Endothelial cell of umbilical vein (primary cell): ENCODE results near the gene TBATA. TPM values are rescaled to one million over a fixed set of nuclear protein-coding genes. Genes with fewer than 3 reads are reported as not detected.

Experiments
- BruUV-seq: library from RNA; stranded (reverse); fragments of 400-500 nt; replicated peaks from 2 replicates; lab custom pipeline; 2021; lab: Mats Ljungman, UMichigan
- CTCF ChIA-PET: fragments of 300-600, 350-600 bp; sonication (Branson Sonifier 250); formaldehyde crosslinking; loops from one replicate; lab custom pipeline; 2021; ENCODE audit warnings: antibody characterized with exemption, inconsistent platforms; lab: Charles Lee
- POLR2A ChIA-PET: fragments of 300-600, 350-600 bp; sonication (Branson Sonifier 250); formaldehyde crosslinking; loops from one replicate; lab custom pipeline; 2021; ENCODE audit warnings: antibody characterized with exemption, inconsistent platforms; lab: Charles Lee
- DNase-seq: peaks from one replicate; pipeline ENCODE4 v3.0.0-alpha.2; 2011; ENCODE audit warnings: low read depth, low spot score
- FAIRE-seq: peaks from 2 replicates; lab custom pipeline; 2011; peaks lifted over from hg19 to GRCh38; lab: Jason Lieb, UNC
- H2AFZ ChIP-seq: 2 replicates; pipeline ENCODE4 v1.6.0; 2012; ENCODE audit warnings: low read depth, low read length, control low read depth, inconsistent platforms
- H3K27ac ChIP-seq: 2 replicates; pipeline ENCODE4 v1.5.1; 2011; ENCODE audit warnings: low read depth, mild to moderate bottlenecking, control low read depth, low read length, moderate library complexity; ENCODE audit not compliant: insufficient read depth
- H3K27me3 ChIP-seq, 2 experiments: 2 replicates each; pipeline versions ENCODE4 v1.6.0 to v1.6.1; 2011; ENCODE audit warnings: low read length in 2 of 2, mixed read lengths in 1 of 2; ENCODE audit not compliant: control insufficient read depth in 2 of 2, insufficient read depth in 2 of 2
- H3K36me3 ChIP-seq, 2 experiments: 2 replicates in 1 of 2; 3 replicates in 1 of 2; pipeline ENCODE4 v1.5.1; 2011; ENCODE audit warnings: low read length in 2 of 2, mild to moderate bottlenecking in 1 of 2, moderate library complexity in 1 of 2; ENCODE audit not compliant: control insufficient read depth in 2 of 2, insufficient read depth in 2 of 2; ENCODE audit errors: extremely low read depth in 1 of 2
- H3K4me1 ChIP-seq: 3 replicates; pipeline ENCODE4 v1.5.1; 2011; ENCODE audit warnings: mild to moderate bottlenecking, low read length; ENCODE audit not compliant: control insufficient read depth, insufficient read depth; ENCODE audit errors: extremely low read depth
- H3K4me2 ChIP-seq: 2 replicates; pipeline ENCODE4 v1.6.1; 2011; ENCODE audit warnings: low read length, control low read depth, mixed read lengths; ENCODE audit not compliant: insufficient read depth
- H3K4me3 ChIP-seq, 3 experiments: fragments of 200-600 bp in 1 of 3; sonication (generic), shearing (Covaris generic) in 1 of 3; replicated peaks in 1 of 3; 2 replicates each; pipeline ENCODE4 v1.5.1; 2011 to 2016; ENCODE audit warnings: control low read depth in 3 of 3, low read length in 3 of 3, mild to moderate bottlenecking in 2 of 3, inconsistent platforms in 1 of 3, low read depth in 1 of 3, moderate library complexity in 1 of 3; ENCODE audit not compliant: insufficient read depth in 1 of 3
- H3K79me2 ChIP-seq: 2 replicates; pipeline ENCODE4 v1.6.0; 2012; ENCODE audit warnings: low read length, inconsistent platforms; ENCODE audit not compliant: control insufficient read depth, insufficient read depth
- H3K9ac ChIP-seq: replicated peaks from 2 replicates; pipeline ENCODE3; 2011; ENCODE audit warnings: low read length, control low read depth; ENCODE audit not compliant: insufficient read depth; ENCODE audit errors: extremely low read depth
- H3K9me1 ChIP-seq: replicated peaks from 3 replicates; pipeline ENCODE4 v1.6.0; 2011; ENCODE audit warnings: mild to moderate bottlenecking, low read length; ENCODE audit not compliant: control insufficient read depth, insufficient read depth; ENCODE audit errors: extremely low read depth
- H3K9me3 ChIP-seq: replicated peaks from 2 replicates; pipeline ENCODE4 v1.5.1; 2012; ENCODE audit warnings: low read length, inconsistent platforms; ENCODE audit not compliant: control insufficient read depth, insufficient read depth
- H4K20me1 ChIP-seq: replicated peaks from 2 replicates; pipeline ENCODE3; 2011; ENCODE audit warnings: mild to moderate bottlenecking, low read length; ENCODE audit not compliant: control insufficient read depth, insufficient read depth; ENCODE audit errors: extremely low read depth
- EZH2 ChIP-seq: IDR thresholded peaks from 2 replicates; pipeline ENCODE4 v1.6.1; 2012; ENCODE audit warnings: borderline replicate concordance, low read depth, mild to moderate bottlenecking, moderate library complexity, low read length, inconsistent platforms; ENCODE audit not compliant: severe bottlenecking
- FOS ChIP-seq: IDR thresholded peaks from 2 replicates; pipeline ENCODE4 v1.6.1; 2011; ENCODE audit warnings: mild to moderate bottlenecking, low read length, moderate library complexity, borderline replicate concordance; ENCODE audit not compliant: insufficient read depth
- GATA2 ChIP-seq: IDR thresholded peaks from 2 replicates; pipeline ENCODE4 v1.7.0; 2011; ENCODE audit warnings: low read depth, mild to moderate bottlenecking, moderate library complexity, mixed read lengths, low read length; ENCODE audit not compliant: insufficient read length, insufficient read depth
- JUN ChIP-seq: IDR thresholded peaks from 2 replicates; pipeline ENCODE4 v1.6.1; 2011; ENCODE audit warnings: borderline replicate concordance, low read depth; ENCODE audit not compliant: insufficient read length, insufficient read depth
- MYC ChIP-seq: IDR thresholded peaks from one replicate; pipeline ENCODE4 v1.6.1; 2011; ENCODE audit warnings: mild to moderate bottlenecking, low read depth, low read length
- POLR2A ChIP-seq: IDR thresholded peaks from 2 replicates; pipeline ENCODE4 v1.6.1; 2012; ENCODE audit warnings: low read depth, mild to moderate bottlenecking, control low read depth, low read length
- POLR2AphosphoS5 ChIP-seq: IDR thresholded peaks from 2 replicates; pipeline ENCODE4 v1.6.1; 2012; ENCODE audit warnings: low read depth, mild to moderate bottlenecking, control low read depth, low read length, moderate library complexity; ENCODE audit not compliant: insufficient read depth
- dilution Hi-C: fragments of 300-500 bp; cut with MboI; formaldehyde crosslinking; loops from one replicate; pipeline ENCODE4 v1.15.0; 2019; ENCODE audit warnings: low sequenced_read_pairs; ENCODE audit not compliant: extremely low pct_ligation_motif_present
- intact Hi-C: fragments of 100-400 bp; cut with micrococcal nuclease; formaldehyde crosslinking; loops from one replicate; pipeline ENCODE4 v1.10.0; 2022
- polyA plus RNA-seq, 4 experiments: library from polyadenylated mRNA; depleted of rRNA in 3 of 4; stranded (reverse) in 3 of 4; unstranded in 1 of 4; fragments of >200 nt; gene quantifications; 2 replicates each; pipeline versions ENCODE4 v1.2.1 to v1.2.3, GENCODE V29; 2011 to 2012; ENCODE audit warnings: missing spikeins in 1 of 4
- total RNA-seq: library from RNA; stranded (reverse); gene quantifications from 2 replicates; pipeline ENCODE4 v1.2.3, GENCODE V29; 2021
- TF ChIP-seq, protein P1 (sequence below): IDR thresholded peaks from 2 replicates; pipeline ENCODE4 v1.6.1; 2011; ENCODE audit not compliant: insufficient read depth, insufficient read length
- TF ChIP-seq, protein P2 (sequence below), 2 donors: IDR thresholded peaks; 1 replicate in 1 of 2; 2 replicates in 1 of 2; pipeline ENCODE4 v1.5.1; 2011; ENCODE audit warnings: low read length in 2 of 2, mild to moderate bottlenecking in 2 of 2, moderate library complexity in 2 of 2, control low read depth in 1 of 2, inconsistent platforms in 1 of 2, low read depth in 1 of 2; ENCODE audit not compliant: insufficient read depth in 1 of 2; ENCODE audit errors: extremely low read depth in 1 of 2

TBATA gene
- total and polyA plus RNA-seq, 2 donors (not counting 3 experiments of a cell fraction or from before 2014, with no cell fraction given) = not detected

DNA sequence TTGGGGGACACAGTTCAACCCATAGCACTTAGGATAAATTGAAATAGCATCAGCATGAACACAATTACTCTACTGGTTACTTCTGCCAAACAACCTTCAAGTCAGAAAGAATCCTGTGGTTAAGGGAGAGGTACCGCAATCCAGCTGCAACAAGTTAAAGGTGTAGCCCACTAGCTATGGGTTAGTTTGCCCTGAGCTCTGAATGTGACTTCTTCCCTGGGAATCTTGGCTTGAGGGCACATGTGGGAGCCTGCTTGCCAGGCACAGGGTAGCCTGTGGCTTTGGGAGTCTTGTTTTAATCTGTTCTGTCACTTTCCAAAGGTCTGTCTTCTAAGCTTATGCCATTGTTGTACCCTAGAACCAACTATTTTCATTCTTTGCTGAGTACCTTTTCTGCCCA is 21.7 kb upstream of the TBATA start:
- H4K20me1 ChIP-seq = no peaks in the 10 kb centered on the region
- no TSS peak for BruUV-seq
- intact Hi-C loops = no loop called here
- H3K9me1 ChIP-seq = no peaks in the 10 kb centered on the region
- H3K79me2 ChIP-seq = no peaks in the 10 kb centered on the region
- no peak overlapping the region for H2AFZ ChIP-seq
- ChIA-PET POLR2A (no interaction called here), CTCF (interaction anchor here (1.0 kb wide), 1 partner anchor 96 kb away, joined by 3 read pairs; no protein-coding TSS in a partner anchor)
- dilution Hi-C loops = no loop called here
- DNase-seq (no peak), FAIRE-seq (no peak)
- no peaks in the 10 kb centered on the region for H3K36me3 ChIP-seq
- H3K4me3 ChIP-seq = no peak overlapping the region
- no peak overlapping the region for H3K27ac ChIP-seq
- H3K9ac ChIP-seq = no peak overlapping the region
- H3K27me3 ChIP-seq = peaks cover 14 to 28% of the 10 kb centered on the region in 2 experiments
- H3K9me3 ChIP-seq = no peaks in the 10 kb centered on the region
- H3K4me2 ChIP-seq = no peak overlapping the region
- H3K4me1 ChIP-seq = no peaks in the 10 kb centered on the region
- TF ChIP-seq, protein P1, sequence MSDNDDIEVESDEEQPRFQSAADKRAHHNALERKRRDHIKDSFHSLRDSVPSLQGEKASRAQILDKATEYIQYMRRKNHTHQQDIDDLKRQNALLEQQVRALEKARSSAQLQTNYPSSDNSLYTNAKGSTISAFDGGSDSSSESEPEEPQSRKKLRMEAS = no peak
- TF ChIP-seq POLR2A (no peak), JUN (no peak), EZH2 (no peak), POLR2AphosphoS5 (no peak), MYC (no peak), FOS (no peak), GATA2 (no peak)
- TF ChIP-seq, protein P2, sequence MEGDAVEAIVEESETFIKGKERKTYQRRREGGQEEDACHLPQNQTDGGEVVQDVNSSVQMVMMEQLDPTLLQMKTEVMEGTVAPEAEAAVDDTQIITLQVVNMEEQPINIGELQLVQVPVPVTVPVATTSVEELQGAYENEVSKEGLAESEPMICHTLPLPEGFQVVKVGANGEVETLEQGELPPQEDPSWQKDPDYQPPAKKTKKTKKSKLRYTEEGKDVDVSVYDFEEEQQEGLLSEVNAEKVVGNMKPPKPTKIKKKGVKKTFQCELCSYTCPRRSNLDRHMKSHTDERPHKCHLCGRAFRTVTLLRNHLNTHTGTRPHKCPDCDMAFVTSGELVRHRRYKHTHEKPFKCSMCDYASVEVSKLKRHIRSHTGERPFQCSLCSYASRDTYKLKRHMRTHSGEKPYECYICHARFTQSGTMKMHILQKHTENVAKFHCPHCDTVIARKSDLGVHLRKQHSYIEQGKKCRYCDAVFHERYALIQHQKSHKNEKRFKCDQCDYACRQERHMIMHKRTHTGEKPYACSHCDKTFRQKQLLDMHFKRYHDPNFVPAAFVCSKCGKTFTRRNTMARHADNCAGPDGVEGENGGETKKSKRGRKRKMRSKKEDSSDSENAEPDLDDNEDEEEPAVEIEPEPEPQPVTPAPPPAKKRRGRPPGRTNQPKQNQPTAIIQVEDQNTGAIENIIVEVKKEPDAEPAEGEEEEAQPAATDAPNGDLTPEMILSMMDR (IDR thresholded peaks at IDR 0.05; ENCODE audit: extremely low read depth in 1 of 2, insufficient read depth in 1 of 2, low read depth in 1 of 2, low read length in 2 of 2) = no peak
